H1 (cell line): ENCODE measurements around the gene FHDC1.

Source experiments
- ATF3 ChIP-seq: IDR thresholded peaks from 2 replicates; pipeline ENCODE4 v1.6.1; 2011; ENCODE audit warnings: low read depth, mild to moderate bottlenecking, low read length; ENCODE audit not compliant: insufficient read depth
- CEBPB ChIP-seq: IDR thresholded peaks from 2 replicates; pipeline ENCODE4 v1.6.1; 2012; ENCODE audit warnings: low read depth, low read length
- CTCF ChIP-seq, 3 experiments: IDR thresholded peaks; 1 replicate in 2 of 3; 2 replicates in 1 of 3; pipeline versions ENCODE4 v1.5.1 to v1.6.1; 2011; ENCODE audit warnings: low read length in 3 of 3, mild to moderate bottlenecking in 3 of 3, inconsistent platforms in 2 of 3, low read depth in 1 of 3, moderate library complexity in 1 of 3; ENCODE audit not compliant: insufficient read depth in 1 of 3; ENCODE audit errors: control extremely low read depth in 1 of 3
- EZH2 ChIP-seq: fragments of 200-600 bp; sonication (generic); IDR thresholded peaks from 2 replicates; pipeline ENCODE4 v1.7.1; 2012; ENCODE audit warnings: low read depth, mild to moderate bottlenecking, moderate library complexity, low read length, inconsistent platforms; ENCODE audit not compliant: severe bottlenecking
- GABPA ChIP-seq: IDR thresholded peaks from 2 replicates; pipeline ENCODE4 v1.6.1; 2011; ENCODE audit warnings: mild to moderate bottlenecking, low read length, moderate library complexity, borderline replicate concordance; ENCODE audit not compliant: insufficient read depth
- POLR2A ChIP-seq, 2 experiments: IDR thresholded peaks; 1 replicate in 1 of 2; 2 replicates in 1 of 2; pipeline ENCODE4 v1.6.1; 2011; ENCODE audit warnings: low read depth in 2 of 2, low read length in 2 of 2, mild to moderate bottlenecking in 2 of 2; ENCODE audit errors: control extremely low read depth in 1 of 2
- TBP ChIP-seq: IDR thresholded peaks from 2 replicates; pipeline ENCODE4 v1.6.1; 2011; ENCODE audit warnings: low read depth, low read length, improper control_type of control experiment
- USF2 ChIP-seq: IDR thresholded peaks from 2 replicates; pipeline ENCODE4 v1.6.1; 2011; ENCODE audit warnings: low read length, improper control_type of control experiment

- no peak for TF ChIP-seq CTCF (IDR thresholded peaks at IDR 0.05; ENCODE audit: control extremely low read depth in 1 of 3, insufficient read depth in 1 of 3, low read depth in 1 of 3, low read length in 3 of 3)
- no peak for TF ChIP-seq POLR2A (IDR thresholded peaks at IDR 0.05; ENCODE audit: control extremely low read depth in 1 of 2, low read depth in 2 of 2, low read length in 2 of 2)
- no peak for TF ChIP-seq TBP
- TF ChIP-seq GABPA, result no peak
- TF ChIP-seq ATF3, result no peak
- TF ChIP-seq CEBPB, result no peak
- TF ChIP-seq USF2, result no peak
- TF ChIP-seq EZH2, result no peak
These were observed 32.8 kb downstream of the FHDC1 start for GRCh38 chr4:152968806-152969394.
